ENCODE data around the gene C6orf15. TPM values are rescaled to one million over a fixed set of nuclear protein-coding genes. Genes with fewer than 3 reads are reported as not detected.
A peak's percentile ranks its signal among the peaks of the same experiment; 100 is the strongest.

The C6orf15 gene
- total RNA-seq: not detected

- peaks cover 0 to 17% of the 10 kb centered on the region in 2 donors for H3K4me1 ChIP-seq
- H3K27me3 ChIP-seq: no peaks in the 10 kb centered on the region
- H3K9me3 ChIP-seq: no peaks in the 10 kb centered on the region
- no peak for DNase-seq (ENCODE audit: low spot score in 2 of 2)
- H3K4me3 ChIP-seq: no peak within 1 kb of the TSS
- intact Hi-C loops (cut with DNase I): no loop called here
- no peak for TF ChIP-seq CTCF (IDR thresholded peaks at IDR 0.05)
- H3K36me3 ChIP-seq: no peaks in the 10 kb centered on the region
- peak within 1 kb of the TSS in 1 of 2 donors; percentile 42 for H3K27ac ChIP-seq
These were observed at the start of gene C6orf15 for GRCh38 chr6:31112478-31112877. Gene C6orf15 (minus strand): TSS chr6:31112575. CDS start chr6:31112555, 20 bp downstream.

- H3K36me3 ChIP-seq: no peaks in the 10 kb centered on the region
- H3K4me3 ChIP-seq: no peak overlapping the region
- H3K27ac ChIP-seq: no peak overlapping the region
- peaks cover 0 to 17% of the 10 kb centered on the region in 2 donors for H3K4me1 ChIP-seq
- no peak for DNase-seq (ENCODE audit: low spot score in 2 of 2)
- intact Hi-C loops (cut with DNase I): no loop called here
- H3K9me3 ChIP-seq: no peaks in the 10 kb centered on the region
- no peaks in the 10 kb centered on the region for H3K27me3 ChIP-seq
- TF ChIP-seq CTCF (IDR thresholded peaks at IDR 0.05): no peak
These were observed 49.1 kb upstream of the C6orf15 start for GRCh38 chr6:31161216-31162126.

GRCh38 chr6:31158863-31159855, 46.8 kb upstream of the C6orf15 start:
- H3K36me3 ChIP-seq: peaks cover 0 to 5% of the 10 kb centered on the region in 2 donors
- no peak for DNase-seq (ENCODE audit: low spot score in 2 of 2)
- no peak for TF ChIP-seq CTCF (IDR thresholded peaks at IDR 0.05)
- peak overlapping the region; percentile 70 to 86 for H3K4me3 ChIP-seq
- peak overlapping the region in 1 of 2 donors; percentile 17 for H3K27ac ChIP-seq
- no peaks in the 10 kb centered on the region for H3K27me3 ChIP-seq
- H3K9me3 ChIP-seq: no peaks in the 10 kb centered on the region
- H3K4me1 ChIP-seq: peaks cover 0 to 17% of the 10 kb centered on the region in 2 donors
- intact Hi-C loops (cut with DNase I): loop anchor here (1.0 kb wide), 3 partner anchors 22 to 113 kb away; partner anchors contain the start of gene HLA-C

DNA sequence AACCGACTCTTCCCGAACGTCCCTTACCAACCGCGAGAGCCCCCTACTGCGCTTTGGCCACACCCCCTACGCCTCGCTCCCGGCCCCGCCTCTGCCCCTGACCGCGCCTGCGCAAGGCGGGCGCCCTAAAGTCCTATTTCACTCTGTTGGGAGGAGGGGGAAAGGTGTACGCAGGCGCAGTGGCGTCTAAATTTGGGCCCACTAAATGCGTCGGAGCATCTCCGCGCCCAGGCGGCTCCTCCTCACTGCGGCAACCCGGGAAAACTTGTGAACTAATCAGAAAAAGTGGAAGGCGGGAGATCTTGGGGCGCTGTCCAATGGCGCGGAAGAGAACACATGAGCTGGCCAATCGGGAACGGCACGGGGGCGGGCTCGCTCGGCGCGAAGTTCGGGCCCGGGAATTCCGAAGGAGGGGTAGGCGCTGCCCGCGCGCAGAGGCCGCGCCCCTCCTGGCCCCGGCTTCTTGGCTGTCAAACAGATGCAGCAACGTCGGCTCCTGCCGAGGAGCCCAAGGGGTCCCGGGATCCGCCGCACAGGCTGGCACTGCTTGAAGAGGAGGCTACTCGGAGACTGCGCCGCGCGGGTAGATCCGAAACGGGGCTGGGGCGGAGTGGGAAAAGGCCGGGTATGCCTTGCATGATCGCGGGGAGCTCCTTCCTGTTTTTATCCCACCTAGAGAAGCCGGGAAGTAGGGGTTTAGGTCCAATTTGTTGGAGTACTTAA, 45.9 kb upstream of the C6orf15 start, which contains the start of gene TCF19:
TCF19 (plus strand) TSS at position 450 of the 723 bp plus-strand sequence. CDS start 881 bp downstream, outside the sequence.
- Histone ChIP-seq H3K9me3 (no peaks in the 10 kb centered on the region), H3K4me1 (peaks cover 0 to 17% of the 10 kb centered on the region in 2 donors), H3K27me3 (no peaks in the 10 kb centered on the region), H3K4me3 (peak within 1 kb of the TSS; percentile 70 to 86), H3K36me3 (peaks cover 0 to 5% of the 10 kb centered on the region in 2 donors), H3K27ac (peak within 1 kb of the TSS; percentile 53 to 70)
- intact Hi-C loops (cut with DNase I): loop anchor here (1.0 kb wide), 3 partner anchors 21 to 114 kb away; partner anchors contain the start of gene HLA-C
- TF ChIP-seq CTCF (IDR thresholded peaks at IDR 0.05): no peak
- peak; percentile 96 to 100 for DNase-seq (ENCODE audit: low spot score in 2 of 2)

Data from ascending aorta (tissue), 2 donors.